SK-N-MC (cell line): Measurements from ENCODE around the gene AASDH.

ENCODE experiments used
- EZH2 ChIP-seq: fragments of 200-600 bp; sonication (generic); IDR thresholded peaks from one replicate; pipeline ENCODE4 v1.6.1; 2017; ENCODE audit warnings: antibody characterized with exemption
- FOXP2 ChIP-seq: optimal IDR thresholded peaks from 2 replicates; pipeline ENCODE3; 2011; ENCODE audit warnings: mild to moderate bottlenecking, moderate library complexity; ENCODE audit not compliant: insufficient read depth; ENCODE audit errors: extremely low read length, control extremely low read depth
- POLR2AphosphoS5 ChIP-seq: IDR thresholded peaks from 2 replicates; pipeline ENCODE4 v1.6.1; 2012; ENCODE audit warnings: mild to moderate bottlenecking, low read depth, low read length, borderline replicate concordance

DNA sequence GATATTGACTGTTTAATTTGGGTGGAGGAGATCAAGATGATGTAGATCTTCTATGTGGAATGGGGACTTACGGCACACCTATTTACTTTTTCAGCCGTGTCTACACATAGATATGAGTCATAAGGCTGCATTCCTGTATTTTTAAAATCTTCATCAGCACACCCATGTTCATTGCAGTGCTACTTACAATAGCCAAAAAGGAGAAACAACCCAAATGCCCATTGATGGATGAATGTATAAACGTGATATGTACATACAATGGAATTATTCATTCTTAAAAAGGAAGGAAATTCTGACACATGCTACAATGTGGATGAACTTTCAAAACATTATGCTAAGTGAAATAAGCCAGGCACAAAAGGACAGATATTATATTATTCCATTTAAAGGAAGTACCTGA is 98.6 kb downstream of the AASDH start:
- TF ChIP-seq EZH2, result no peak
- TF ChIP-seq POLR2AphosphoS5, result no peak
- no peak for TF ChIP-seq FOXP2
